Measurements from ENCODE around the gene RET.

DNA sequence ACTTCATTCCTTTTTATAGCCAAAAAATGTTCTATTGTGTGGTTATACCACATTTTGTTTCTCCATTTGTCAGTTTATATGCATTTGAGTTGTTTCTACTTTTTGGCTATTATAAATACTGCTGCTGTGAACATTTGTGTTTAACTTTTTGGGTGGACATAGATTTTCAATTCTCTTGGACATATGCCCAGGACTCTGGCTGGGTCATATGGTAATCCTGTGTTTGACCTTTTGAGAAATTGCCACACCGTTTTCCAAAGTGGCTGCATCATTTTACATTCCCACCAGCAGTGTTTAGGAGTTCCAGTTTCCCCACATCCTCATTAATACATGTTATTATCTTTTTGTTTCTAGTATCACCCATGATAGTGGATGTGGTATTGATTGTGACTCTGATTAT lies 100.7 kb downstream of the RET start:
- TF ChIP-seq, protein P1, sequence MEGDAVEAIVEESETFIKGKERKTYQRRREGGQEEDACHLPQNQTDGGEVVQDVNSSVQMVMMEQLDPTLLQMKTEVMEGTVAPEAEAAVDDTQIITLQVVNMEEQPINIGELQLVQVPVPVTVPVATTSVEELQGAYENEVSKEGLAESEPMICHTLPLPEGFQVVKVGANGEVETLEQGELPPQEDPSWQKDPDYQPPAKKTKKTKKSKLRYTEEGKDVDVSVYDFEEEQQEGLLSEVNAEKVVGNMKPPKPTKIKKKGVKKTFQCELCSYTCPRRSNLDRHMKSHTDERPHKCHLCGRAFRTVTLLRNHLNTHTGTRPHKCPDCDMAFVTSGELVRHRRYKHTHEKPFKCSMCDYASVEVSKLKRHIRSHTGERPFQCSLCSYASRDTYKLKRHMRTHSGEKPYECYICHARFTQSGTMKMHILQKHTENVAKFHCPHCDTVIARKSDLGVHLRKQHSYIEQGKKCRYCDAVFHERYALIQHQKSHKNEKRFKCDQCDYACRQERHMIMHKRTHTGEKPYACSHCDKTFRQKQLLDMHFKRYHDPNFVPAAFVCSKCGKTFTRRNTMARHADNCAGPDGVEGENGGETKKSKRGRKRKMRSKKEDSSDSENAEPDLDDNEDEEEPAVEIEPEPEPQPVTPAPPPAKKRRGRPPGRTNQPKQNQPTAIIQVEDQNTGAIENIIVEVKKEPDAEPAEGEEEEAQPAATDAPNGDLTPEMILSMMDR (IDR thresholded peaks at IDR 0.05) = no peak
- TF ChIP-seq EP300 (IDR thresholded peaks at IDR 0.05) = no peak

Measured in sigmoid colon (tissue), 4 donors.